GM21526 (cell line): ENCODE results near the gene ZNF341.

Experiments used
- ATAC-seq: cut with Tn5 transposase; IDR thresholded peaks from one replicate; pipeline ENCODE4 v1.9.1; 2021; ENCODE audit warnings: moderate library complexity; ENCODE audit not compliant: unreplicated experiment, low FRiP score

The ZNF341 gene

DNA sequence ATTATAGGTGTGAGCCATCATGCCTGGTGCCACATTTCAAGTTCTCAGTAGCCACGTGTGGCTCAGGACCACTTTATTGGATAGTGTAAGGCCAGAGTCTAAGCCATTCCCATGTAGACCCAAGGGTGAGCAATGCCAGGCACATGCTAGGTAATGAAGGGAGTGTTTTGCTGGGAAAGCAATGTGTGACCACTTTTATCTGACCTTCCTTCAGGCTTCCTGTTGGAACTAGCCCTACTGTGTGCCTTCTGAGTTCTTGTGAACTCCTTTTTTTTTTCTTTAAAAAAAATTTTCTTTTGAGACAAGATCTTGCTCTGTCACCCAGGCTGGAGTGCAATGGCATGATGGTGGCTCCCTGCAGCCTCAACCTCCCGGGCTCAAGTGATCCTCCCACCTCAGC lies 33.3 kb downstream of the ZNF341 start:
- ATAC-seq, result no peak

DNA sequence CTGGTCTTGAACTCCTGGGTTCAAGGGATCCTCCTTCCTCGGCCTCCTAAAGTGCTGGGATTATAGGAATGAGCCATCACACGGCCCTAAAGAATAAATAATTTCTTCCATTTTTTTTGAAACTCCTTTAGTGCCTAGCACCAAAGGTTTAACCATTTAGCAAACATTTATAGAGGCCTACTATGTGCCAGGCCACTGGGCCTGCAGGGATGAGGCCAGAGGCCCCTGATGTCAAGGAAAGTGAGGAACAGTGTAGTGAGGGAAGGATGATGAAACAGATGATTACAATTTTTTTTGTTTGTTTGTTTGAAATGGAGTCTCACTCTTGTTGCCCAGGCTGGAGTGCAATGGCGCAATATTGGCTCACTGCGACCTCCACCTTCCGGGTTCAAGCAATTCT lies 33.8 kb downstream of the ZNF341 start:
- no peak for ATAC-seq

DNA sequence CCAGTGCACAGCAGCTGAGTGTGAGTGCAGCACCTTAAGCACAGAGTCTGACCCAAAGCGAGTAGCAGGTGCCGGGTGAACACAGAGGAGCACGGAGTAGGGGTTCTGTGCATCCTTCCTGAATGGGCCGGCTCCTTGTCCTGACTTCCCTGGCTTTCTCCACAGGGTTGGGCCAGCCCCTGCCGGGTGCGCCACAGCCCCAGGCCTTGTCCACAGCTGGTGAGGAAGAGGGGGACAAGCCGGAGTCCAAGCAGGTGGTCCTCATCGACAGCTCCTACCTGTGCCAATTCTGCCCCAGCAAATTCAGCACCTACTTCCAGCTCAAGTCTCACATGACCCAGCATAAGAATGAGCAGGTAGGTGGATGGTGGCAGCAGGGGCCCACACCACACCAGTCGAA lies 34.9 kb downstream of the ZNF341 start:
- no peak for ATAC-seq

DNA sequence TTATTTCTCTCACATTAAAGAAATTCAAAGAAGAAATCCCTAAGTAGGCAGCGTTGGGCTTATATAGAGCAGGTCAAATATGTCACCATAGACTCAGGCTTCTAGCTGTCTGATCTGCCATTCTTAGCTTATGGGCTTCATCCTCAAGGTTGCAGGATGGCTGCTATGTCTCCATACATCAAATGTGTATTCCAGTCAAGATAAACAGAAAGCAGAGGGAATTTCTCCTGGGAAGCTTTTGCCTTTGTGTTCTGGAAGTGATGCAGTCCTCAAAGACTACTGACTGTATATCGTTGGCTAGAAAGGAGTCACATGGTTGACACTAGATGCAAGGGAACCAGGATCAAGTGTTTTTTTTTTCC lies 36.0 kb downstream of the ZNF341 start:
- no peak for ATAC-seq

DNA sequence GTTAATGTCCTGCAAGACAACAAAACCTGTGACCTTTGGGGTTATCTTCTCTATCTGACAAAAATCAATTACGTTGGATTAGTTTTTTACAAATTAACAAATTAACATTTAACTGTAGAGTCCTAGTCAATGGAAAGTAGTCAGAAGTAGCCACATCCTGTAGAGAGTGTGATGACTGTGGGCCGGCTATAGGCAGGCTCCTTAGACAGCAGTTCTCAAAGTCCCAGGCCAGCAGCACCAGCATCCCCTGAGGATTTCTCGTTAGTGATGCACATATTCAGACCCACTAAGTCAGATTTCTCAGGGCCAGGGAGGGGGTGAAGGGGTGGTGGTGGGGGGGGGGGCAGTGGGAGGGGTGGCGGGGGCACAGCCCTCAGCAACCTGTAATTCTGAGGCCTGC lies 37.2 kb downstream of the ZNF341 start:
- no peak for ATAC-seq

DNA sequence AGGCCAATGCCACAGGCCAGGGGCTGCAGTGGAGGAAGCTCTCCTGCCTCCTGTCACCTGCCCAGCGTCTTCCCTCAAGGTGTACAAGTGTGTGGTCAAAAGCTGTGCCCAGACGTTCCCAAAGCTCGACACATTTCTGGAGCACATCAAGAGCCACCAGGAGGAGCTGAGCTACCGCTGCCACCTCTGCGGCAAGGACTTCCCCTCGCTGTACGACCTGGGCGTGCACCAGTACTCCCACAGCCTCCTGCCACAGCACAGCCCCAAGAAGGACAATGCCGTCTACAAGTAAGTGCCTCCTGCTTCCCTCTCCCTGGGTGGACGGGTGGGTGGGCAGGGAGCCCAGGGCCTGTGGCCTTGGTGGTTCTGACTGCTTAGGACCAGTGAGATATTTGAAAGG lies 38.2 kb downstream of the ZNF341 start:
- ATAC-seq, result no peak

DNA sequence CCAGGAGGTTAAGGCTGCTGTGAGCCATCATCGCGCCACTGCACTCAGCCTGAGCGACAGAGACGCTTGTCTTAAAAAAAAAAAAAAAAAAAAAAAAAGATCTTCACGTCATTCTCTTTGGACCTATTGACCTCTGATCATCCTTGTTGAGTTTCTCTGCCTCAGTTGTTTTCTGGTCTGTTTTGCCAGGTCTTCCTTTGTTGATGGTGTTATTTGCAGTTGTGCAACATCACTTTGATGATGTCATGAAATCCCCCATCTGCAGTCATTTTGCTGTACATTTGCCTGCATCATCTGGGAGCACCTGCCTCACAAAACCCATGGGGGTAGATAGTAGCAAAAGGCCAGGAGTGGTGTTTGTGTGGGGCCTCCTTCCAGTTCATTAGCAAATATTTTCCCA lies 40.1 kb downstream of the ZNF341 start:
- ATAC-seq, result no peak

DNA sequence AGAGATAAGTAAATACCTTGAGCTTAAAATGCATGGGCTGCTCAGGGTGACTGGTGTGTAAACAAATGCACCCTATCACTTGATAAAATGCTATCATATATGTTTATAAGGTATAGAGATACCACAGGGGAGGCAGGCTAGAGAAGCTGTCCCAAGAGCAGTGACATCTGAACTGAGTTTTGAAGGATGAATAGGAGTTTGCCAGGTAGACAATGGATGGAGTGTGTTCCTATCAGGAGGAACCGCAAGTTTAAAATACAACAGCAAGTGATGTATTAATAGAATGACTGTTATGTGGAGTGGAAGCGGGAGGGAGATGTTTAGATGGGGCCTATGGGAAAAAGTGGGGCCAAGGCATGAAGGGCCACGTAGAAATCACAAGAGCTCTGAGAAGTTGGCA lies 40.6 kb downstream of the ZNF341 start:
- no peak for ATAC-seq

DNA sequence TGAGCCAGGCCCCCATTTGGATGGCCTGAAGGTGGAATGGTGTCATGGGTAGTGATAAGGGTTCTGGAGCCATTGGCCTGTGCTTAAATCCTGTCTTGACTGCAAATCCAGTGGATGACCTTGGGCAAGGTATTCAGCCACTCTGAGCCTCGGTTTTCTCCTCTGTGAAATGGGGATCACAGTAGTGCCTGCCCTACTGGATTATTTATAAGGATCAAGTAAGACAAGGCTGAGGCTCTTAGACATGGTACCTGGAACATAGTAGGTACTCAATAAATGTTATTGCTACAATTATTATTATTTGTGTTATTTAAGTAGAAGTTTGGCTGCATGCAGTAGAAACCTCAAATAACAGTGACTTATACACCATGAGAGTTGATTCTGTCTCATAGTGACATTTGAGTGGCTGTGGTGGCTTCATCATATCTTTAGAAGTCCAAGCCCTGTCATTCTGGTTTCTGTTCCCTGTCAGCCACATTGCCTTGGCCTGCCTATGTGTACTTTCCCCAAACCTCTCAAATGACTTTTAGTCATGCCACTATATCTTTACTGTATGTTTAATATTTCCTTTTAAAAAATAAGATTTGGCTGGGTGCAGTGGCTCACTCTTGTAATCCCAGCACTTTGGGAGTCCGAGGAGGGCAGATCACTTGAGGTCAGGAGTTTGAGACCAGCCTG lies 41.8 kb downstream of the ZNF341 start:
- ATAC-seq, result no peak

DNA sequence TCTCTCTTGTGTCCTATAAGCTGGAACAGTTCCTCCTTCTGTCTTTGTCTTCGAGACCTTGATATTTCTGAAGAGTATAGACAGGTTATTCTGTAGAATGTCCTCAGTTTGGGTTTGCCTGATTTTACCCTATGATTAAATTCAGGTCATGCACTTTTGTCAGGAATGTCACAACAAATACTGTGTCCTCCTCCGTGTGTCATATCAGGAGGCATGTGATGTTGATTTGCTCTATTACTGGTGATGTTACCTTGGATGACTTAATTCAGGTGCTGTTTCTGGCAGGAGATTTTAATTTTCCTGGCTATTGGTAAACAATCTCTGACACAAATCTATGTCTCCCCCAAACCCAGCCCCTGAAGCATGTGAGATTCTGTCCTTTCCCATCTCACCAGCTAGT lies 46.0 kb downstream of the ZNF341 start:
- ATAC-seq, result no peak

DNA sequence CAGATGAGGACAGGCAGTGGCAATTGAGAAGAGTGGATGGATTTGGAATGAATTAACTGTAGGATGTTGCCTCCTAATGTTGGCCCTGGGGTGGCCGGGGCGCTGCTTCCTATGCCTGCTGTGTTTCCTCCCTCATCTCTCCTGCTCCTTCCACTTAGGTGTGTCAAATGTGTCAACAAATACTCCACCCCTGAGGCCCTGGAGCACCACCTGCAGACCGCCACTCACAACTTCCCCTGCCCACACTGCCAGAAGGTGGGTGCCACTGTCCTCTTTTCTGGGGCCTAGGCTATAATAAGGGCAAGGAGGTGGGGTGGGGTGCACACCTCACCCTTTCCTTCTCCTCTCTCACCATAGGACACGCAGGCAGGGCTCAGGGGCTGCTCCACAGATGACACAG lies 49.3 kb downstream of the ZNF341 start:
- no peak for ATAC-seq

DNA sequence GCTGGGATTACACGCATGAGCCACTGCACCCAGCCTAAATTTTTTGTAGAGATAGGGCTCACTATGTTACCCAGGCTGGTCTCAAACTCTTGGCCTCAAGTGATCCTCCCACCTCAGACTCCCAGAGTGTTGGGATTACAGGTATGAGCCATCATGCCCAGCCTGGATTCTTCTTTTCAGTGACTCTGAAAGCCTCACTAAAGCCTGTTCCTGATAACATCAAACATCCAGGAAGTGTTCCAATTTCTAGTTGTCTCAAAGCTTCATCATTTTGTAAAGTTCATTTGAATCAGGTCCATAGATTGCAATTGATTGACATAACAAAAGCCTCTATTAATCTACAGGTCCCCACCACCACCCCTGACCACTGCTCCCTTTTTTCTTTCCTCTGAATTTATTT lies 50.1 kb downstream of the ZNF341 start:
- no peak for ATAC-seq

DNA sequence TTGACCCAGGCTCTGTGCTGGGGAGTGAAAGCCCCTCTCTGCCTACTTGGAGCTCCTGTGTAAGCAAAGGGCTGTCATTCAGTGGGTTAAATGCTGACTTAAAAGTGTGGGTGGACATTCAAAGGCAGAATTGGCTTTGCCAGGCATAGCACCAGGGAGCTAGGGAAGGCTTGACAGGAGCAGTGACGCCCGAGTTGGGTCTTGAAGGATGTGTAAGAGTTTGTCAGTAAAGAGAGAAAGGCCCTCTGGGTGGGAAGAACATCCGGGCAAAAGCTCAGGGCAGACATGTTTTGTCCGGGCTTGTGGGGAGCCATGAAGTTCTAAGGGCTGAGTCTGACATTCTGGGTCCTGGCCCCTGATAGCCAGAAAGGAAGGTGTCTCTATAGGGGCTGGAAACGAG lies 51.5 kb downstream of the ZNF341 start:
- no peak for ATAC-seq

DNA sequence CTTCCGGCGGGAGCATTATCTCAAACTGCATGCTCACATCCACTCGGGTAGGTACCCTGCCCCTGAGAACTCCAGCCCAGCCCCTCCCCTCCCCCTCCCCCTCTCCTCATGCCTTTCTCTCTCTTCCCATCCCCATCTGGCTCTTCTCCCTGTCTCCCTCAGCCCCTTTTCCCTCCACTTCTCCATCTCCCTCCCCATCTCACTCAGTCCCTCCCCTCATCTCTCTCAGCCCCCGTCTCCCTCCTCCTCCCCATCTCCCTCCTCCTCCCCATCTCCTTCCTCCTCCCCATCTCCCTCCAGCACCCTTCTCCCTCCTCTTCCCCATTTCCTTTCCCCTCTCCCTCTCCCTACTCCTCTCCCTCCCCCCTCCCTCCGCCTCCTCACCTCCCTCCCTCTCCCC lies 52.0 kb downstream of the ZNF341 start:
- no peak for ATAC-seq

DNA sequence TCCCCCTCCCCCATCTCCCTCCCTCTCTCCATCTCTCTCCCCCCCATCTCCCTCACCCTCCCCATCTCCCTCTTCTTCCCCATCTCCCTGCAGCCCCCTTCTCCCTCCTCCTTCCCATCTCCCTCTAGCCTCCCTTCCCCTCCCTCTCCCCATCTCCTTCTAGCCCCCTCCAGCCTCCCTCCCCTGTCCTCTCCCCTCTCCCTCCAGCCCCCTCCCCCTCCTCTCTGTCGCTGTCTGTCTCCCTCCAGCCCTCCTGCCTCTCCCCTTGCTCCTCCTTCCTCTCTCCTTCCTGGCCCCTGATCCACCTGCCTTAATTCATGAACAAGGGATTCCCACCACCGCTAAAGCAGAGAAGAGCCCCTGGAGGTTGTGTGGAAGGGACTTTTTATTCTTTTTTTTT lies 52.4 kb downstream of the ZNF341 start:
- ATAC-seq, result no peak

DNA sequence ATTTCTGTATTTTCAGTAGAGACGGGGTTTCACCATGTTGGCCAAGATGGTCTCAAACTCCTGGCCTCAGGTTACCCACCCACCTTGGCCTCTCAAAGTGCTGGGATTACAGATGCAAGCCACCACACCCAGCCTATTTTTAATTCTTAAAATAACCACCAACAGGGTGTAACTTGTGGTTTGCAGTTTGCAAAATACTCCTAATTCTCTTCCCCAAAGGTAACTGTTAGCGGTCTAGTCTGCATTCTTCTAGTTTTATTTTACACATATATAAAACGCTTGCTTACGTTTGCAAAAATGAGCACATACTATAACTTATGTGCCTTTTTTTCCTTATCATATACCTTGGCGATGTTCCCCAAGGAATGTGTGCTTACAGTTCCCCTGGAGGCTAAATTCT lies 53.7 kb downstream of the ZNF341 start:
- no peak for ATAC-seq

DNA sequence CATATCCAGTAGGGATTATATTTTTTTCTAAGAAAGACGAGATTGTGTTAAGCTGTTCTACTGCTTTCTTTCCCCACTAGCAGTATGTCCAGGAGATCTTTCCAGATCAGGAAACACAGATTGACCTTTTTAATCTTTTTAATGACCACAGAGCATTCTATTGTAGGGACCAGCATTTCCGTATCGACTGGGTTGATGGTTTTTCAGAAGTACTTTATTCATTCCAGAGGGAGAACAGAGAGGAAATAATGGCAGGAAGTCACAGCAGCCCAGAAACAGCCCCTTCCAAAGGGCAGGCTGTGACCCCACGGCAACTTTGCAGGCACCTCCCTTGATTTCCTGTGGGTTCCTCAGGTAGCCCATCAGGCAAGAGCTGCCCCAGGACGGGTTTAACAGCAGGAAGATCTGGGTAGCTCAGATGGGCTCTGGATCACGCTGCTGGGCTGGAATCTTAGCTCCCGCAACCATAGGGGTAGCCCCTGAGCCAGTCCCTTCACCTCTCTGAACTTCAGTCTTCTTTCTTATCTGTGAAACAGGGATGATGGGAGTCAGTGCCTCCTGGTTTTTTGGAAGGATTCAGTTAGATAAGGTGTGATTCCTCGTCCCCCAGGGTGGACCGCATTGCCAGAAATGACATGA lies 55.6 kb downstream of the ZNF341 start:
- no peak for ATAC-seq

DNA sequence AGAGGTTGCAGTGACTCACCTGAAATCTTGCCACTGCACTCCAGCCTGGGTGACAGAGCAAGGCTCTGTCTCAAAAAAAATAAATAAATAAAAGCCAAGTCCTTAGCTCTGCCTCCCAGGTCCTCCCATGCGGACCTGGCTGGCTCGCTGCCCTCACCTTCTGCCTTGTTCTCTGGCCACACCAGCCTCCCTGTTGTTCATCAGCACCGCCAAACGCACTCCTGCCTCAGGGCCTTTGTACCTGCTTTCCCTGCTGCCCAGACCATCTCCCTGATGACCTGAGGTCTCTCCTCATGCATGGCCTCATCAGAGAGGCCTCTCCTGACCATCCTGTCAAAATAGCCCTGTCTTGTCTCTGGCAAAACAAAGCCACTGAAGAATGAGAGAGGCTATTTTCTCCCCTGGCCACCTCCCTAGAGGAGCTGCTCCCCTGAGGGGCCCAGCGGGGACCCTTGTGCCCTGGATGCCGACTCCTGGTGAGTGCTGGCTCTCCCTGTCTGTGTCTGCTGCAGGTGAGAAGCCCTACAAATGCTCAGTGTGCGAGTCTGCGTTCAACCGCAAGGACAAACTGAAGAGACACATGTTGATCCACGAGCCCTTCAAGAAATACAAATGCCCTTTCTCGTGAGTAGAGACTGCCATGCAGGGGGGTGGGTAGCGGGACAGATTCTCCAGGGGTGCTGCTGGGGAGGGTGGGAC lies 56.7 kb downstream of the ZNF341 start:
- no peak for ATAC-seq

DNA sequence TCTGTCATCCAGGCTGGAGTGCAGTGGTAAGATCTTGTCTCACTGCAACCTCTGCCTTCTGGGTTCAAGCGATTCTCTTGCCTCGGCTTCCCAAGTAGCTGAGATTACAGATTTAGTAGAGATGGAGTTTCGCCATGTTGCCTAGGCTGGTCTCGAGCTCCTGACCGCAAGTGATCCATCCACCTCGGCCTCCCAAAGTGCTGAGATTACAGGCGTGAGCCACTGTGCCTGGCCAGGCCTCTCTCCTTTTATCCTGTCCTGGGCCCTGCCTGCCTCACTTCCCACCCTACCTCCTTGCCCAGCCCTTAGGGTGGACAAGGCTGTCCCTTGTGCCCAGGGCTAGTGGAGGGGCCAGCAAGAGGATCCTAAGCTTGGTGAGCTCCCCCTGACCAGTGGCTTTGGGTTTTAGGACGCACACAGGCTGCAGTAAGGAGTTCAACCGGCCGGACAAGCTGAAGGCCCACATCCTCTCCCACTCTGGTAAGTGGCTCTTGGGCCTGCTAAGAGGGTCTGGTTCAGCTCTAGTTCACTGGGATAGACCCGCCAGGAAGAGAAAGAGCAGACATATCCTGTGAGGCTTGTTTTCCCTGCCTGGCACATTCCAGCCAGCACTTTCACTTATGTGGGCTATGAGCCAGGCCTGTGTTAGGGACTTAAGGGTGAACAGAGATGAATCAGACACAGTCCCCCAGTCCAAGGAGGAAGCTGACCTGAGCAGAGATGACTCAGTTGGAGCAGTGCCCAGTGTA lies 57.5 kb downstream of the ZNF341 start:
- ATAC-seq, result no peak

DNA sequence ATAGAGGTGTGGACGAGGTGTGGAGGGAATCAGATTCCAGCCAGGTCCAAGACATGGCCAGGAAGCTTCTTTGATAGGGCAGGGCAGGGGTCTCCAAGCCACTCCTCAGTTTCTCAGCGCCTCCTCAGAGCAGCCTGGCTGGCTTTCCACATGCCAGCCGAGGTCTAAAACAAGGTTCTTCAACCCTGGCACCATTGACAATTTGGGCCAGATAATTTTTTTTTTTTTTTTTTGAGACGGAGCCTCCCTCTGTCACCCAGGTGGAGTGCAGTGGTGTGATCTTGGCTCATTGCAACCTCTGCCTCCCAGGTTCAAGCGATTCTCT lies 58.0 kb downstream of the ZNF341 start:
- ATAC-seq, result no peak

DNA sequence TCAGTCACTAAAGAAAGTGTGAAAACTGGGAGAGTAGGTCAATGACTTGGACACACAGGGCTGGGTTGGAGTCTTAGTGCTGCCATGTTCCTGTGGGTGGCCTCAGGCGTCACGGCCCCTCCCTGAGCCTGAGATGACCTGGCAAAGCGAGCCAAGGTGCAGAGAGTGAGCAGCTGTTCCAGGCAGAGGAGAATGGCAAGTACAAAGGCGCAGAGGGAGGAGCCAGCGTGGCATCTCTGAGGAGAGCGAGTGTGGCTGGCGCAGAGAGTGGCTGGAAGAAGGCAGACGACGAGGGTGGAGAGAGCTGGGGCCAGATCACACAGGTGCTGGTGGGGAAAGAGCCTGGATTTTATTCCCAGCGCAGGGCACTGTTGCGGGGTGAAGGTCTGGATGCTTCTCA lies 58.8 kb downstream of the ZNF341 start:
- no peak for ATAC-seq

DNA sequence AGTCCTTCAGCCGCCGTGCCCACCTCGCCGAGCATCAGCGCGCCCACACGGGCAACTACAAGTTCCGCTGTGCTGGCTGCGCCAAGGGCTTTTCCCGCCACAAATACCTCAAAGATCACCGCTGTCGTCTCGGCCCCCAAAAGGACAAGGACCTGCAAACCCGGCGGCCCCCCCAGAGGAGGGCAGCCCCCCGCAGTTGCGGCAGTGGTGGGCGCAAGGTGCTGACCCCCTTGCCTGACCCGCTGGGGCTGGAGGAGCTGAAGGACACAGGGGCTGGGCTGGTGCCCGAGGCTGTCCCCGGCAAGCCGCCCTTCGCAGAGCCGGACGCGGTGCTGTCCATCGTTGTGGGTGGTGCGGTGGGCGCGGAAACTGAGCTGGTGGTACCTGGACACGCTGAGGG lies 59.2 kb downstream of the ZNF341 start:
- ATAC-seq, result no peak
